HG02588 (cell line): ENCODE data around the gene NAAA.
"Not testable (repeated sequence)": the region's sequence is repeated elsewhere in the genome, so short reads cannot be mapped to it uniquely, and the experiment has no call there.

Experiments
- ATAC-seq: cut with Tn5 transposase; IDR thresholded peaks from one replicate; pipeline ENCODE4 v1.9.1; 2021; ENCODE audit warnings: mild to moderate bottlenecking, moderate library complexity; ENCODE audit not compliant: unreplicated experiment

NAAA gene

DNA sequence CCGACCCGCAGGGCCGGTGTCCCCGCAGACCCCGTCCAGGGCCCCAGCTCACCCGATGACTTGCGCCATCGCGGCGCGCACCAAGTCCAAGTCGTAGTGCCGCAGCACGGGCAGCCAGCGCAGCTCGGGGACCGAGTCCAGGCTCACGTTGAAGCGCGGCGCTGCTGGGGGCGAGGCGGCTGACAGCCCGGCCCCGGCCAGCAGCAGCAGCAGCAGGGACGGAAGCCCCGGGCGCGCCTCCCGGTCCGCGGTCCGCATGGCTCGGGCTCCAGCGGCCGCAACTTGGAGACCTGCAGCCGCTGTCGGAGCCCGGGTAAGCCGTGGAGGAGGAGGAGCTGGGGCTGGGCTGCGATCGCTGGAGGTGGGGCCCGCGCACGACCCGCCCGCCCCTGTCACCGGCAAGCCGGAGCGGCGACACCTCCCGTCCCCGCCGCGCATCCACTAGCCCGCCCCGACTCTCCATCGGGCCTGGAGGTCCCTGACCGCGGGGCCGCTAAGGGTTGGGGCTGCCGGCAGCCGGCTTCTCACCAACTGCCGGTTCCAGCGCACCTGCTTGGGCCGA is at the start of gene NAAA:
Gene NAAA, minus strand, starts transcription at position 322 of the 562 bp plus-strand sequence. Its CDS starts 64 bp downstream, at position 258.
- peak; percentile 79 for ATAC-seq

DNA sequence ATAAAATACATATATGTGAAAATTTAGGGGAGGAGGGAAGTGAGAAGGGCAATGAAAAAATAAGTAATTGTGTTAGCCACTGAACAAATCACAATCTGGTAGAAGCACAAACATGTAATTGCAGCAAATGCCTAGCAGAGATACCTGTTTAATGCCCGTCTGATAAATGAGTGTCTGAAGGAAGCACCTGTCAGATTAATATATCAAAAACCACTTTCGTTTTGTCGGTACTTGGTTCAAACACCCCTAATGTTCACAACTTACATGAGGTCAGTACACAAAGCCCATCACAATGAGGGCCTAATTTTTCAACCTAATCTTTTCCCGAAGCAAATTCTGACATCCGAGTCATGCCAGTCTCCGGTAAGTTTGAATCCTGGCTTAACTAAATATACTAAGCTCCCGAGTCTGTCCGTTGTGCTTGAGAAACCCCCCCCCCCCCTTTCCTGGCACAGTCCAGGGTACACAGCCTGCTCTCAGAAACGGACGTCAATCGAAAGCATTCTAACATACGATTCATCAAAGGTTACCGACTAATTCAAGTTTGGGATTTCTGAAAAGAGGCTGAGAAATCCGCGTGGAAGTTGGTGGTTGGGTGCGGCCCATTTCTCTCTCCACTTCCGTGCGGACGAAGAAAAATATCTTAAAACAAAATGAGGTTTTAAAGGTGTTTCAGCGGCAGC is 49.2 kb upstream of the NAAA start:
- no peak for ATAC-seq

DNA sequence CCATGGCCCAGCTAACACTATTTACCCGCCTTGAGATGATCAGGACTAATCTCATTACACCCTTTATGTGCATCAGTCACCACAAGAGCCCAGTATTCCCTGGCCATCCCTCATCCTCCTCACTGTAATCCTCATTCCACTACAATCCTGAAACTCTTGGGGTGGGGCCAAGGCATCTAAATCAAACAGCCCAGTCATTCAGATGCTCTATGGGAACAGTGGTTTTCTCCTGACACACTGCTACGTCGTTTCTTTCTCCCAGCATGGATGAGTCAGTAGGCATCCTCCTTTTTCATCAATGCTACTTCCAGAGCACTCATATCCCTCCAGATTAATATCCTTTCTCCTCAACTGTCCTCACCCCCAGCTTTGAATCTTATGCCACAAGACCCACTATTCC is 44.3 kb upstream of the NAAA start:
- no peak for ATAC-seq

DNA sequence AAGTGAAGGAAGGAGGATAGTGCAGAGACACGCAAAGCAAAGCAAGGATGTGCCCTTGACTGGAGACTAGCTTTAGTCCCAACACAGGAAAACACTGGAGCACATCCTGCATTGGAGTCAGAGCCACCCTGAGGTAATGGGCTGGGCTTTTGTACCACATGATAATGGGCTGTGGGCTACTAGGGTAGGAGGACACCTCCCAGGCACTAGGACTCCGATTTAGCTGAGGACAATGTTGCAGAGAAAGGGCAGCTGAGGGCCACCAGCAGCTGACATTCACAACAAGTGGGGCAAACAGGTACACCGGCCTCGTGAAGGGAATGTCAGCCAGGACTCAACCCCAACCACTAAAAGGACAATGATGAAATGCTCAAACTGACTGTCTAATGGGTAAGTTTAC is 39.8 kb upstream of the NAAA start:
- no peak for ATAC-seq

DNA sequence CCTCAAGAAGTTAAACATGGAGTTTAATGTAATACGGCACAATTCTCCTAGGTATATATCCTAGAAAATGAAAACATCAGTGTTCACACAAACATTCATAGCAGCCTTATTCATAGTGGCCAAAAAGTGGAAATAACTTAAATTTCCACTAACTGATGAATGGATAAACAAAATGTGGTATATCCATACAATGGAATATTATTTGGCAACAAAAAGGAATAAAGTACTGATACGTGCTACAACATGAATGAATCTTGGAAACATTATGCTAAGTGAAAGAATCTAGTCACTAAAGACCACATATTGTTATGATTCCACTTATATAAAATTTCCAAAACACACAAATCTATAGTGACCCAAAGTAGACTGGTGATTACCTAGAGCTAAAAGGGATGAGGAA is 35.4 kb upstream of the NAAA start:
- ATAC-seq, result no peak

DNA sequence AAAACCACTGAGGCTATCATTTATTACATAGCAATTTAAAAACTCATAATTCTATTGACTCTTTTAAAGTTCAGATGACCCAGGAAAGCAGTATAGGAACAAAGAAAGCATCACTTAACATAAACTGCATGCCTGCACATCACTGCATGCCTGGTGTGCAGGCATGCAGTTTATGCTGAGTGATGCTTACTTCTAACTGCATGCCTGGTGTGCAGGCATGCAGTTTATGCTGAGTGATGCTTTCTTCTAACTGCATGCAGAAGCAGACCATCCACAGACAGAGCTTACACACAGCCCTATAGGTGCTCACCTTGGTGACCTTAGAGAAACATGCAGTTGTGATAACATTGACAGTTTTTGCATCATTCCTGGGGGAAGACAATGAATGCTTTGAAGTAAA is 33.0 kb upstream of the NAAA start:
- ATAC-seq, result no peak

DNA sequence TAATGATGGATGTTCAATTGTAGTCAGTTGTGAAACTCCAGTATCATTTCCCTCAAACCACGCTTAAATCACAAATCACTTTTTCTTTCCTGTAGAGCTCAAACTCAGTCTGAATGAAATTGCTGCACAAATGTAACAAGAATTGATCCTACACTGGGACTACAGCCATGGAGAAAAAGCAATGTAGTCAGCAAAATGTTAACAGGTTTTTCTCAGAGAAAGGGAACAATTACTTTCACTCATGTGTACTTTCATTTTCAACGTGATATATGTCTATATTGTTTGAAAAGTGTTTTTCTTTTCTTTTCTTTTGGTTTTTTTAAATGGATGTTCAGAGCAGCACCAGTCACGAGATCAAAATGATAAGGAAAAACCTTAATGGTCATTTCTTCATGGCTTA is 27.3 kb upstream of the NAAA start:
- ATAC-seq, result no peak

DNA sequence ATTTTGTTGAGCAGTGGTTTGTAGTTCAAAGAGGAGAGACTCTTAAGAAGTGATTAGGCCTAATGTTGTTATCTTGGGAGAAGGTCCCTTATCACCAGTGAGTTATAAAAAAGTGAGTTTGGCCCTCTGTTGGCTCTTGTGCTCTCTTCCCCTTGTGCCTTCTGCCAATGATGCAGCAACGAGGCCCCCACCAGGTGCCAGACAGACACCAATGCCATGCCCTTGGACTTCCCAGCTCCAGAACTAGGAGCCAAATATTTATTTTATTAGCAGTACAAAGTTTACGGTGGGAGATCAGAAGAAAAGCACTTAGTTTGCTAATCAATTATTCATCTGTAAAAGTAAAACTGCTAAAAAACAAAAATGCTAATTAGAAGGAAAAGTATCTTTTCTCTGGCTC is 22.7 kb upstream of the NAAA start:
- ATAC-seq, result no peak

DNA sequence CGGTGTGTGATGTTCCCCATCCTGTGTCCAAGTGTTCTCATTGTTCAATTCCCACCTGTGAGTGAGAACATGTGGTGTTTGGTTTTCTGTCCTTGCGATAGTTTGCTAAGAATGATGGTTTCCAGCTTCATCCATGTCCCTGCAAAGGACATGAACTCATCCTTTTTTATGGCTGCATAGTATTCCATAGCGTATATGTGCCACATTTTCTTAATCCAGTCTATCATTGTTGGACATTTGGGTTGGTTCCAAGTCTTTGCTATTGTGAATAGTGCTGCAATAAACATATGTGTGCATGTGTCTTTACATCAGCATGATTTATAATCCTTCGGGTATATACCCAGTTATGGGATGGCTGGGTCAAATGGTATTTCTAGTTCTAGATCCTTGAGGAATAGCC is 21.3 kb upstream of the NAAA start:
- ATAC-seq, result not testable (repeated sequence)

DNA sequence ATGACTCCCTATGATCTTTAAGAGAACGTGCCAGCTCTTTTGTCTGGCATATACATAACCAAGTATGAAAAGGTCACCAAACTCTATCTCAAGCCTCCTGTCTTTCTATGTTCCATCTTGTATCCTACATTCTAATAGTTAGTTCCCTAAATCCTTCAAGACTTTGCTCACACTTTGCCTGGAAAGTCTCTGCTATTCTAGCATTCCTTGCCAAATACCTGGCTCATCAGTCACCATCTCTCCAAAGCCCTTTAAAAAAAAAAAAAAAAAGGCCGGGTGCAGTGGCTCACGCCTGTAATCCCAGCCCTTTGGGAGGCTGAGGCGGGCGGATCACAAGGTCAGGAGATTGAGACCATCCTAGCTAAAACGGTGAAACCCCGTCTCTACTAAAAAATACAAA is 17.7 kb upstream of the NAAA start:
- ATAC-seq, result not testable (repeated sequence)

DNA sequence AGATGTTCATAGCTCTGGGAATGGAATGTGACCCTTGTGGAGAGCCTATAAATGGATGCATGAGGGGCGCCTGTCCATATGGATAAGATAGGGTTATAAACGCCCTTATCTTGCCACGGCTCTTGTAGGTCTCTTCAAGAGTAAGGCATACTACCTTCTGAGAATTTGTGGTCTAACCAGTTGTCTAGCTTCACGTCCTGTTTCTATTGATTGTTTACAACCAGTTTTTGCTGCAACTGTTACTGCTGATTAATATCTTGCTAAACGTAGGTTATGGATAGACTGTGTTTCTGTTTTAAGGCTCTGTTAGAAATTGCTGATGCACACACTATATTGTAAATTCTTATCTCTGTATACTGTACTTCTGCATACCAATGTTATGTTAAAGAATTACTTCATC is 14.0 kb upstream of the NAAA start:
- ATAC-seq, result not testable (repeated sequence)

DNA sequence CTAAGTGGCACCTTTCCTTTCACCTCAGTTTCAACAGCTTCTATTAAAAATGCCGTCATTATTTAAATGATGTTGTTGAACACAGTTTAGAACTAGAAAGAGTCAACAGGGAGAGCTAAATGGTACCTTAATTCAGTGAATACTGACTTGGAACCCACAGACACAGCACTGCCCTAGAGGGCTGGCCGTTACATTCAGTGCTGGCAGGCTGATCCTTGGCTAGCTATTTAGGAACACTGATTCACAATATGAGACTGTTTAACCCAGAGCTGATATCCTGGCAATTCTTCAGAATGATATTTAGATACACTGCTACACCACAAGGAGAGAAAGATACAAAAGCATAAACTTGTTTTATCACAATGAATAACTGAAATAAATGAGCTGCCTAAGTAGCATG is 12.7 kb upstream of the NAAA start:
- ATAC-seq, result no peak

DNA sequence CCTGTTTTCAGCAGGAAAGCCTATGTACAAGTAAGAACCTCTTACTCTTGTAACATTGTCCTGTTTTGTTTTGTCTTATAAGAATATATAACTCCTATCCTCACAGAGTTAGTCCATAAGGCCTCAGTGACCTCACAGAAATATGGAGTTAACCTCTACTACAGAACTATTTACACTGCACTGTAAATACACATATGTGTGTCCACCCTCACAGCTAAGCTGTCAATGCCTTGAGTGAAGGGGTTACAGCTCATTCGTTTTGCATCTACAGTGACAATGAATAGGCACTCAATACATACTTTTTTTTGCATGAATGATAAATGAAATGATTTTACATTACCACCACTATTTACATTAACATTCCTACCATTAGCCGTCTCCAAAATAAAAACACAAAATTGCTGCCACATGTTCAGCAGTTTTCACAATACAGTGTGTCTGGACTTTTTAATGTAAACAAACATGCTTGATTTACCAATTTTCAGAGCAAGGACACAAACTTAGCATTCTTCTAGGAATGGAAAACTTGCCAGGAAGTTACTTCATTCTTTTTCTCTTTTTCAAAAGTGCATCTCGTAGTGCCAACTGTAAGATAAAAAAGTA is 9.5 kb upstream of the NAAA start:
- no peak for ATAC-seq

DNA sequence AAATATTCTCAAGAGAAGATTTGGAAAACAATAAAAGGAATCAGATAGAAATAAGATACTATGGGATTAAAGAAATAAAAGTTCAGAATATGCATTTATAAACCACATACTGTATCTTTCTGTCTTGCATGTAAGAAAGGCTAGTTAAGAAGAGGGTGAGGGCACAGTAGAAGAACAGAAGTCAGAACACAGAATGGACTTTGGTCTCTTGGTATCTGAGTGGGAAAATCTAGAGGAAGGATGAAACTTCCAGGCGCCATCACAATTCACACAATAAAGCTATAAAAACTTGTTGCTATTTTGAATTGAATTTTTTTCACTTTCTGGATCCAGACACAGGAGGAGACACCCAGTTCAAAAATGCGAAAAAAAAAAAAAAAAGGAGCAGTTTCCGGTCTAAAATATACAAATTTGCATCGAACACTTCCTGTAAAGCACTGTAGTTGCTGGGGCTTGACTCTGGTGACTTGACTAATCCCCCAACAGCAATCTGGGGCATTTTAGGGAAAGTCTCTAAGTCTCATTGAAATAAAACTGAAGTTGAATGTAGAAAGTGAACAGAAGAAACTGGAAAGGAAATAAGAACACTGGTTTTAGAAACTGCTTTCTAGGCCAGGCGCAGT is 8.1 kb upstream of the NAAA start:
- ATAC-seq, result peak; percentile 85

DNA sequence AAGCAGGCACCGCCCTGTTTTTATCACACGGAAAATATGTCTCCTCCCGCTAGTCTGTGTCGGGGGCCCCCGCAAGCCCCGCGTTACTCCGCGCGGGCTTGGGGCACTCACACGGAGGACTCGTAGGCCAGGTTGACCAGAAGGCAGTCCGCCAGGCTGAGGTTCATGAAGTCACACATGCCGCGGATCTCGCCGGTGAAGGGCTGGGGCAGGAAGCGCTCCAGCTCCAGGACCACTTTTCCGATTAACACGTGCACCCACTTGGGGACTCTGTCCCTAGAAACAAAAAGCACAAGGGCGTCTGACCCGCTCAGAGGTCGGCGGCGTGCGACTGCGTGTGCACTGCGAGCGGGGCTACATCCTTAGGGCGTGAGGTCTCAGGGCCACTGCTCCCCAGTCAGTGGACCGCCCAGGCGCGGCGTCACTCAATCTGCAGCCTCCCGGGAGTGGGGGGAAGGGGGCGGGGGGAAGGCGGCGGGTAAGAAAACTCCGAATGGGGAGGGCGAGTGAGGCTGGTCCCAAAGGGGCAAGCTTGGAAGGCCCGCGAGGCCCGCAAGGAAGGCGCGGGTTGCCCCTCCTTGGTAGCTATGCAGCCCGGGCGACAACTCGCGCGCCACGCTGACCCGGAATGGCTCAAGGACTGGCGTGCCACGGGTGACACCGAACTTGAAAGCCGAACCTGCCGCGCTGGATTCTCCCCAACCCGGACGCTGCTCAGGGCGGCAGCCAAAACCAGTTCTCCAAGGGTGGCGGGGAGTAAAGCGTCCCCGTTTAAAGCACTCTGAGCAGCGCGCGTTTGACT is 722 bp downstream of the NAAA start:
- peak; percentile 53 for ATAC-seq

DNA sequence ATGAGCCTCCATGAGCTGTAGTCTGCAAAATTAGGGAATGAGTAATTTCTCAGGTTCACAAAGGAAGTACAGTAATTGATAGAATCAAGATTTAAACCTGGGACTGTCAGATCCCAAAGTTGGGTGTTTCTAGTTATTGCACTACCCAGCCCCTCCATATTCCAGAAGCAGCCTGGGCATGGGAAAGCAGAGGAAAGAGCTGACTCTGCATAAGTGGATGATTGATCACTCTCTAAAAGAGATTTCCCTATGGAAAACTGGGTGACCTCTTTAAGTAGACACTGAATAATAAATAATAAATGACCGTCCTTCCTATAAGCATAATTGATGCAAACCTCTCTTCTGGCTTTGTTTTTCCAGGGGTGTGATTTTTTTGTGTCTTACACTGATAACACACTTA is 5.2 kb downstream of the NAAA start:
- ATAC-seq, result no peak

DNA sequence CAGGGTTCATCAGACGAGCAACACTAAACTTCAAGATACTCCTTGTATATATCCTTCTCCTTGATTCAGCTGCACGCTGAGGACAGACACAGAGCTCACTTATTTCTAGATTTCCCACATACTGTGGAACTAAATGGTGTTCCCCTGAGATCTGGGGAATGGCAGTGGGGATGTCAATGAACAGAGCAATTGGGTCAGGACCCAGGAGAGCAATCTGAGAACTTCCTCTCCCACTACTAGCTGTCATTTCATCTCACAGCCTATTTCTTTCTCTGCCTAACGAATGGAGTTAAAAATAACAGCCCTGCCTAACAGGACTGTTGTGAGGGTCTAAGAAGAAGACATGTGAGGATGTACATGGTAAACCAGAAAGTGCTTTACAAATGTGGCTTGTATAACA is 10.7 kb downstream of the NAAA start:
- ATAC-seq, result no peak

DNA sequence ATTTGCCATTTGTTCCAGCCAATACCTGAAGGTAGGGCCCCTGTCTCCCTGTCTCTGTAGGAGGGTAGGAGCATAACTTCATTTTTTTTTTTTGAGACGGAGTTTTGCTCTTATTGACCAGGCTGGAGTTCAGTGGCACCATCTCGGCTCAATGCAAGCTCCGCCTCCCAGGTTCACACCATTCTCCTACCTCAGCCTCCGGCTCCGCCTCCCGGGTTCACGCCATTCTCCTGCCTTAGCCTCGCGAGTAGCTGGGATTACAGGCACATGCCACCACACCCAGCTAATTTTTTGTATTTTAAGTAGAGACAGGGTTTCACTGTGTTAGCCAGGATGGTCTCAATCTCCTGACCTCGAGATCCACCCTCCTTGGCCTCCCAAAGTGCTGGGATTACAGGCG is 15.9 kb downstream of the NAAA start:
- ATAC-seq, result not testable (repeated sequence)

DNA sequence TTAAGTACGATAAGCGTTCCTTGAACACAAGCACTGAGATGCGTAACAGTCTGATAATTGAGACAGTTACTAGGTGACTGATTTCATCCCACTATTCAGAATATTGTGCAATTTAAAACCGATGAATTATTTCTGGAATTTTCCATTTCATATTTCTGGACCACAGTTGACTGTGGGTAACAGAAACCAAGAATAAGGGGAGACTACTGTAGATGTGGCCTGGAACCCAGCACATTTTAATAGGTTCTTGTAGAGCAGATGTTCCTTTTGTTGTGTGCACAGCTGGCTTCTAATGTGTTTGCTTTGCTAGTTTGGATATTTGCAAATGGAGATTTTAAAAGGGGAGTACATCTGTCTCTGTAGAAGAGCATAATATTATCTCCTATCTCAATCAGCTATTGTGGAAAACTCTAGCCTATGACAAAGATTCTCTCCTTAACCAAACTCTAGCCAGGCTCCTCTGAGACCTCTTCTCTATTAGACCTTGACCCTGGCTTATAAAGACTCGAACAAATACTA is 16.4 kb downstream of the NAAA start:
- no peak for ATAC-seq

DNA sequence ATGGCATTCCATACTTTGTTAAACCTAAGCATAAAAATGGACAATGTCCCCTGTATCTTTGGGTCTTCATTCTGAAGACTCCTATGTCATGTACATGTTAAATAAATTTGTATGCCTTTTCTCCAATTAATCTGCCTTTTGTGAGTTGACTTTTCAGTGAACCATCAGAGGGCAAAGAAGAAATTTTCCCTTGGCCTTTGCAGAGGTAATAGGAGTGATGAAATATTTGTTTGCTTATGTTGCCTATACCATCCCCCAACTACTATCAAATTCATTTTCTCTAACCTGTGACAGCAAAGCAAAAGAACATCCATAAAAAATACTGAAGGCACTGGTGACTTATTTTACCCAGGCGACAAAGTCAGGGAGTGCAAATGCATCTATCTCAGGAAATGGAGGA is 18.2 kb downstream of the NAAA start:
- no peak for ATAC-seq

DNA sequence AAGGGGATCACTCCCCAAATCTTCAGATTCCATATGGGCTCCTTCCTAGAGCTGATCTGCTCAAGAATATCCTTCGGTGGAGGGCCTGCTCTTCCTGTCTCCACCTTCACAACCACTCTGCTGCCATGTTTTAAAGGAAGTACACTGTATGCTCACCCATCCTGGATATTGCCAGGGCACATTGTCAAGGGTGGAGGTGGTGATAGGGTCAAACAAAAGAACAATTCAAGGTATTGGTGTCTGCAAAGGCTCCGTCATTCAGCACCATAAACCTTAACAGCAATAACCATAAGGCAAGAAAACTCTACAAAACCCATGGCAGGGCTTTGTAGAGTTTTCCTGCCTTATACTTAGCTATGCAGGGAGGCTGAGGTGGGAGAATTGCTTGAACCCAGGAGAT is 18.9 kb downstream of the NAAA start:
- ATAC-seq, result no peak
